HG03469 (cell line): ENCODE results near the gene XPNPEP3.
"Not testable (repeated sequence)": the region's sequence is repeated elsewhere in the genome, so short reads cannot be mapped to it uniquely, and the experiment has no call there.

ENCODE experiments used
- ATAC-seq: cut with Tn5 transposase; IDR thresholded peaks from one replicate; pipeline ENCODE4 v1.9.1; 2021; ENCODE audit warnings: mild to moderate bottlenecking, moderate library complexity, moderate number of reproducible peaks; ENCODE audit not compliant: unreplicated experiment

Gene XPNPEP3

DNA sequence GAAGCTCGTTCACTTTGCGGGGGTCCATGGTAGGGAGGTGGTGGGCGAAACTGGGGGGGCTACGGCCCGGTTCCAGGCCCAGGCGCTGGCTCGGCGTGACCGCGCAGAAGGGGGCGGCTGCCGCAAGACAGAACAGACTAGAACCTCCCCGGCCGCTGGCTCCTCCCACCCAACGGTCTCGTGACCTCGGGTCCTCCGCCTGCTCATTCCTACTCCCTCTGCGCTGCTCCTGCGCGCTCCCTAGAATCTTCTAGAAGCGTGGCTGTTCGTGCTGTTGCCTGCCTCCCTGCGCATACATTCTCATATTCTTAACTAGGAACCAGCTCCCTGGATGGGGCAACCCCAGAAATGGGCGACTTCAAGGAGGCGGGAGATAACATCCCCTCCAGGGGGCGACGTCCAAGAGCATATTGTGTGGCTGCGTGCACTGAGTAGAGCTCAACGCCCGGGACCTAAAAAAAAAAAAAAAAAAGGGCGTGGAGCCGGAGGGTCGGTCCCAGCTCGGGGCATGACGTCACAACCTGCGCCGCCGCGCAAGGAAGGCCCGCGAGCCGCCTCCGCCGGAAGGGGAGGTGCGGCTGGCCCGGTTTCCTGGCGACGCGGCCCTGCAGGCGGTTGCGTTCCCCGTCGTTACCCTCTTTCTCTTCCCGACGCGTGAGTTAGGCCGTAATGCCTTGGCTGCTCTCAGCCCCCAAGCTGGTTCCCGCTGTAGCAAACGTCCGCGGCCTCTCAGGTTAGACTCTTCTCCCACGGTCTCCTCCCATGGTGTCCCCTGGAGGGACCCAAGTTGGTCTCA lies at the start of gene XPNPEP3, which contains the start of gene ST13:
XPNPEP3 (plus strand) TSS at position 636 of the 796 bp plus-strand sequence; CDS start at position 670, 34 bp downstream.
ST13 (minus strand) TSS at position 127 of the 796 bp plus-strand sequence; CDS start at position 28, 99 bp downstream.
- peak; percentile 67 for ATAC-seq

DNA sequence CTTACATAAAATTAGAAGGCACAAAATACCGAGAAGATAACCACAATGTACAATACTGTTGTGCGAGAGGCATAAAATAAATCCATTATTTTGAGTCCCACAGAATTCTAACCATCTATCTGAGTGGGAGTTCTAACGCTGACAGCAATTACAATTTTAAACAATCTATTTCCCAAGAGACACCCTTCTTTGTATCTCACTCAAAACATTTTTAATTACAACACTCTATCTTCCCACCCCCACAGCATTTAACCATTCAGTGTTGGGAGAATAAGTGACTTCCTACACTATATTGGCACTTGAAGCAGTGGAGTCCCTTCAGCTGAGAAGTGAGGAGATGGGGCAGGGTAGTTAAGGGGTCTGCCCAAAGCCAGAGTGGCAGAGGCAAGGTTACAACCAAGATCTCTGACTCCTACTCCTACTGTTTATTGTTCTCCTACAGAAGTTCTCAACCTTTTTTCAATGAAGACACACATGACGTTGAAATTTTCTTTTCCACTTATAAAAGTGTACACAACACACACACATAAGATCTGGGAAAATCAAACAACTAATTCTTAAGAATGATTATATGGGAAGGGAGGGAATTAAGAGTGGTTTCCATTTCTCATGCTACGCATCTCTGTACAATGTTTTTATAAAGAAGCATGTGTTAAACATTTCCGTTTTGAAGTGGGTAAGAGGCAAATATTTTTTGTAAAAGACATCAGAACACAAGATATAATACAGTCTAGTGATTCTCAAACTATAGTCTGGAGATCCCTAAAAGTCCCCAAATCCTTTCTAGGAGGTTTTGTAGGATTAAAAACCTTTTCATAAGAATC lies 48.7 kb upstream of the XPNPEP3 start:
- no peak for ATAC-seq

DNA sequence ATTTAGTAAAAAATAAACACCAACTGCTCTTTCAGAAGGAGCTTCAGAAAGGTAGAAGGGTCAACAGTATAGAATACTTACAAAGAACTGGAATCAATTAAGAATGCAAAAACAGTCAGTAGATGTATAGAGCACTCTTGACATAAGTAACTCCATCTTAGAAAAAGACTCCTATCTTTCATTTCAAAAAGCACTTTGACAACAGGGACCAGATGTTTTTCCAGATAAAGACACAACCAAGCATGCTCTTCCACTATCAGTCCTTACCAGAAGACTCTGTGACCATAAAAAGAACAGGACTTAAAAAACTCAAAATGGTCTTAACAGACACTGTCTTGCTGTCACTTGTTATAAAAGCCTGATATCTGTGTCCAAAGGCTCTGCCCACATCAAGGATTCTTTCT lies 43.0 kb upstream of the XPNPEP3 start:
- ATAC-seq = no peak

DNA sequence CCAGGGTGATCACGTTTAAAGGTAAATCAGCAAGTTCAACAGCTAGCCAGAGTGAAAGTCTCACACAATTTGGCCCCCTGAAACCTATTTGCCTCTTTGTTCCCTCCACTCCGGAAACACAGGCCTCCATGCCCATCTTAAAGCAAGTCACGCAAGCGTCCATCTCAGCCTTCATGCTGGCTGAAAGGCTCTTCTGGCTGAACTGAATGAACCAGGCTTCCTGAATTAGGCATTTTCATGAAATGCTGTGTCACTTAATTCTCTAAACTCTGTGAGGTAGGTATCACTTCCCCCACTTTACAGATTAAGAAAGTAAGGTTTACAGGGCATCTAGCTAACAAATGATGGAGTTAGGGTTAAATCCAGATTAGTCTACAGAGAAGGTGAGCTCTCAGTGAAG lies 39.2 kb upstream of the XPNPEP3 start:
- ATAC-seq = no peak

GRCh38 chr22:40818192-40818746 lies 38.7 kb upstream of the XPNPEP3 start:
- ATAC-seq = no peak

DNA sequence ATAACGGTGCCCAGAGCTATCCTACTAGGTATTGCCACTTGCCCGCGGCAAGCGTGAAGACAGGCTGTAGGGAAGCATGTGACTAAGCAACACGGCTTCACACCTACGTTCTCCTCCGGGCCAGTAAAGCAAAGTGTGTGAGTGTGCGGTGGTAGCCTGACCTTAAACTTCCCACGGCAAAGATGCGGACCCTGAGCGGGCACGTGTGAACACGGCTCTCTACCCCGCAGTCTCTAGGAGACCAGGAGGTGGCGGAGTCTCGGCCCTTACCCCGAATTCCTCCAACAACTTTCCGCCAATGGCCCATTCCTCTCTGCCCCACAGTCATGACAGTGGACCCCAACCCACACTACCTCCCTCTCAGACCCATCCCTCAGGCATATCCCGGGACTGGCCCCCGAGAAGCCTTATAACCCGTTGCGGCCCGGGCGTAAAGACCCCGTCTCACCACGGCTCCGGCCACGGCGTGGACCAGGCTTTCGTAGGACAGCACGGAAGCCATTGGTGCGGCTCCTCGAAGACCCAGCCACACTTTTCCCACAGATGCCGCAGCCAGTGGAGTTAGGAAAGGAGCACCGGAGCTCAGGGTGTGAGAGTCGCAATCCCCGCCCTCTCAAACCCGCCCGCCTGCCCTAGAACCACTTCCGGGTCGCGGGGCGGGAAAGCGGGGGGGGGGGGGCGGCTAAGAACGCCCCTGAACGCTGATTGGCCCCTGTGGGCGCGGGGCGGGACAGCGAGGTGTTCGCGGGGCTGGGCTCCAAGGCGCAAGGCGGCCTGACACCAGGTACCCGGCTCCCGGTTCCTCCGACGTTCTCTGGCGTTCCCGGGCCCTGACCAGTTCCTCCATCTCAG lies 38.0 kb upstream of the XPNPEP3 start, which contains the start of gene SLC25A17:
SLC25A17 (minus strand) TSS at position 600 of the 852 bp plus-strand sequence; CDS start at position 502, 98 bp downstream.
- ATAC-seq = no peak

DNA sequence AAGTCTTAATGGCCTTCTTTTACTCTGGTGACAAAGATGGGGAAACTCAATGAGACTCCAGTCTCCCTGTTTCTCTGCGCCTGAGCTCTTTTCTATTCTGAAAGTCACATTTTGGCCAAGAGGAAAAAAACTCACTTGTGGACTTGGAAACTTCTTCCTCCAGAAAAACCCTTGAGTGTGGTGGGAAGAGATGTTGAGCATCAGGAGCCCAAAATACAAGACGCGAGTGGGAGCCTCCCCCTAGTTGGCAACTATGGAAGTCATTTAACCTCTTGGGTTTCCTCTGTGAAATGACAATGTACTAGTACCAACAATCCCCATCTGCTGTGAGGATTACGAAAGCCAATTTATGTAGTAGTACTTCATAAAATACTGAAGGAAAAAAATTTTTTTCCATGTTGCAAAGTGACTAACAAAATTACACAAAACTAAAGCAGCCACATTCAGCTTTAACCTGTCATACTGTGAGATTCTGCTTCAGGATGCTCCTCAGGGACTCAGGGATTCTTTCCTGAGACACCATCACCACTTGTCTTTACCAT lies 37.3 kb upstream of the XPNPEP3 start:
- no peak for ATAC-seq

- ATAC-seq = no peak
Observed at GRCh38 chr22:40823426-40823825, 33.5 kb upstream of the XPNPEP3 start.

DNA sequence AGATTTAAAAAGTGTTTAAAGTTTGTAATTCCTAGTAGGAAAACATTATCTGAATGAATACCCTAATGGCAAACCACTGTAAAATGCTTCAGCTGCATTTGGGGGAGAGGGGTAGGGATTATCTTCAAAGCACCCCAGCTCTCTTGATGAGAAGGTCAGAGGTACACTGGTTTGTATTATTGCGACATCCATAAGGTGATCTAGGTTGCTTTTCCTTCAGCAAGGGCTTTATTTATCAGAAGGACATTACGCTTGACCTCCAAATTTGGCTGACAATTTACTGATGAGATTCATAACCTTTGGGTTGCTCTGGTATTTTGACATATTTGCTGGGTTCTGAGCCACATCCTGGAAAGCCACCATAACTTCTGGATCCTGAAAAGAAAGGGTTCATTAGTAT lies 30.7 kb upstream of the XPNPEP3 start:
- not testable (repeated sequence) for ATAC-seq

DNA sequence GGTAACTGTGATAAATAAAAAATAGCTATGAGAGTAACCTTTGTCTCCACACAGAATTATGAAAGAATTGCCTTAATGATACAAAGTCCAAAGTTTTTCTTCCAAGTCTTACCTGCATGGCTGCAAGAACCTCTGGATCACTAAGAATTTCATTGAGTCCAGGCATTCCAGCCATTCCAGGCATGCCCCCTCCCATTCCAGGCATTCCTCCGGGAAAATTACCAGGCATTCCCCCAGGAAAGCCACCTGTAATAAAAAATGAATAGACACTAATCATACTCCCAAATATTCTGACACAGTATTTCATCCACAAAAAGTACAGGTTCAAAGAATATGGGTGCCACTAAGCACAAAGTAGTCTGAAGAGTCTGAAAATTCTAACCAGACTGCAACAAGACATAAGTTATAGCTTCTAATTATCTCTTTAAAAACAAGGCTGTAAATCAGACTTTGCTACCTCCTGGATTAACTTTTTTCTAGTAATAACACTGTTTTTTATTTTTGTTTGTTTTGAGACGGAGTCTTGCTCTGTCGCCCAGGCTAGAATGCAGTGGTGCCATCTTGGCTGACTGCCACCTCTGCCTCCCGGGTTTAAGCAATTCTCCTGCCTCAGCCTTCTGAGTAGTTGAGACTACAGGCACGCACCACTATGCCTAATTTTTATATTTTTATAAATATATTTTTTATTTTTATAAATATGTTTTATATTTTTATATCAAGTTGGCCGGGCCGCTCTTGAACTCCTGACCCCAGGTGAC lies 29.8 kb upstream of the XPNPEP3 start:
- ATAC-seq = no peak

DNA sequence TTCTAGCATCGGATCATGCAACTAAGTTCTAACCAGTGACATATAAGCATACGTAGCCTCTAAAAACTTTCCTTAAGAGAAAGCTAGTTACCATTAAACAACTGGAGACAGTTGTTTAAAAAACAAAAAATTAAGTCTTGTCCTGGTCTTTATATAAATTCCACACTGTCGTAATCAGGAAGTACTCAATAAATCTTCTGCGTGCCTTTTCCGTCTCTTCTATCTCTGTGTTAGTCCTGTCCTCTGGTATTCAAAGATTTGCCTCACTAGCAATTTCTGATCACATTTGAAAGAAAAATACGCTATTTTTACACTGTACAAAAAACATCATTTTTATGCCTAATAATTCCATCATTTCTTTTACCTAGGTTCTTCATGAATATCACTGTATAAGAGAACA lies 27.8 kb upstream of the XPNPEP3 start:
- ATAC-seq = no peak

DNA sequence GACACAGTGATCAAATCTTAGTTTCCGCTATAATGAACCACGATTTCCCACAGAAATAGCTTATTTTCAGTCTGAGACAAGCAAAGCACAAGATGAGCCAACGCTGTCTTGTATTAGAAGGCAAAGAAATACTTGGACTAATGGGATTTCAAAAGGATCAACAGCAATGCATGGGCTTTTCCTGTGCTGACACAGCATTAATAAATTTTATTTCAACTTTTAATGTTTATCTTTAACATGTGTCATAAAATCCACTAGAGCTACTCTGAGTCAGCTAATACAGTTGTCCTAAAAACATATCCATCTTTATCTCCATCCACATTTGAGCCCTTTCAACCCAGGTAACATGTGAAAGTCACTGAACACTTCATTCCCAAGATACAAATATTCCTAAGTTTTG lies 22.3 kb upstream of the XPNPEP3 start:
- ATAC-seq = no peak

DNA sequence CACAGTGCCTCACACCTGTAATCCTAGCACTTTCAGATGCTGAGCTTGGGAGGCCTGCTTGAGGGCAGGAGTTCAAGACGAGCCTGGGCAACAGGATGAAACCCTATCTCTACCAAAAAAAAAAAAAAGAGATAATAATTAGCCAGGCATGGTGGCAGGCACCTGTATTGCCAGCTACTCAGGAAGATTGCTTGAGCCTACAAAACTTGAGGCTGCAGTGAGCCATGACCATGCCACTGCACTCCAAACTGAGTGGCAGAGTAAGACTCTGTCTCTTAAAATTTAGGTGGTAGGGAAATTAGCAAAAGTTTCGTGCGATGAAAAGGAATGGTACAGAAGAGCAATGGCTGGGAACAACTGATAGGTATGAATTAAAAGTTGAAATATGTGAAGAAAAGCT lies 18.5 kb upstream of the XPNPEP3 start:
- no peak for ATAC-seq

- ATAC-seq = no peak
Observed at GRCh38 chr22:40844951-40845350, 12.0 kb upstream of the XPNPEP3 start.

GRCh38 chr22:40845816-40846215 lies 11.1 kb upstream of the XPNPEP3 start:
- ATAC-seq = not testable (repeated sequence)

GRCh38 chr22:40853333-40853732 lies 3.6 kb upstream of the XPNPEP3 start:
- no peak for ATAC-seq

- ATAC-seq = no peak
Observed at GRCh38 chr22:40853961-40854360, 3.0 kb upstream of the XPNPEP3 start.

- no peak for ATAC-seq
Observed at GRCh38 chr22:40855071-40855978, 1.6 kb upstream of the XPNPEP3 start.
